ENCODE results near the gene ARID1B.

- TF ChIP-seq CTCF (IDR thresholded peaks at IDR 0.05; ENCODE audit: low read length): no peak
- no peak for TF ChIP-seq EZH2phosphoT487 (IDR thresholded peaks at IDR 0.05; ENCODE audit: low read length)
- no peak for TF ChIP-seq EZH2 (optimal IDR thresholded peaks at IDR 0.05; ENCODE audit: low read depth, low read length)
These were observed 349.3 kb downstream of the ARID1B start for GRCh38 chr6:157126183-157127098.

All from MM.1S (cell line).